Measurements from ENCODE around the gene CPEB3.

CPEB3 gene

GRCh38 chr10:92268748-92269147, 22.1 kb downstream of the CPEB3 start:
- Histone ChIP-seq H4K20me1 (ENCODE audit: insufficient read depth, low read length) (no peaks in the 10 kb centered on the region), H3K4me2 (ENCODE audit: low read length) (no peak overlapping the region), H2AFZ (ENCODE audit: low read length) (no peak overlapping the region), H3K9ac (ENCODE audit: low read length) (no peak overlapping the region), H3K79me2 (ENCODE audit: insufficient read depth, low read length) (no peaks in the 10 kb centered on the region), H3F3A (ENCODE audit: insufficient read depth, low read length) (no peaks in the 10 kb centered on the region), H3K27ac (ENCODE audit: low read depth, low read length, poor library complexity, severe bottlenecking) (no peak overlapping the region), H3K27me3 (ENCODE audit: insufficient read depth, low read length) (no peaks in the 10 kb centered on the region), H3K9me3 (ENCODE audit: low read length) (no peaks in the 10 kb centered on the region), H3K36me3 (ENCODE audit: insufficient read depth, low read length) (no peaks in the 10 kb centered on the region), H3K9me2 (ENCODE audit: low read depth, low read length) (no peaks in the 10 kb centered on the region), H3K4me1 (ENCODE audit: insufficient read depth, low read length, severe bottlenecking) (no peaks in the 10 kb centered on the region), H3K4me3 (ENCODE audit: low read depth, low read length, poor library complexity, severe bottlenecking) (no peak overlapping the region)
- TF ChIP-seq CTCF (IDR thresholded peaks at IDR 0.05; ENCODE audit: low read length): no peak

- Histone ChIP-seq H3K4me1 (ENCODE audit: insufficient read depth, low read length, severe bottlenecking) (no peaks in the 10 kb centered on the region), H4K20me1 (ENCODE audit: insufficient read depth, low read length) (no peaks in the 10 kb centered on the region), H3K9me2 (ENCODE audit: low read depth, low read length) (no peaks in the 10 kb centered on the region), H3K9ac (ENCODE audit: low read length) (no peak overlapping the region), H3K4me2 (ENCODE audit: low read length) (no peak overlapping the region), H3K79me2 (ENCODE audit: insufficient read depth, low read length) (no peaks in the 10 kb centered on the region), H2AFZ (ENCODE audit: low read length) (no peak overlapping the region), H3F3A (ENCODE audit: insufficient read depth, low read length) (no peaks in the 10 kb centered on the region), H3K36me3 (ENCODE audit: insufficient read depth, low read length) (no peaks in the 10 kb centered on the region), H3K27ac (ENCODE audit: low read depth, low read length, poor library complexity, severe bottlenecking) (no peak overlapping the region), H3K27me3 (ENCODE audit: insufficient read depth, low read length) (no peaks in the 10 kb centered on the region), H3K4me3 (ENCODE audit: low read depth, low read length, poor library complexity, severe bottlenecking) (no peak overlapping the region), H3K9me3 (ENCODE audit: low read length) (no peaks in the 10 kb centered on the region)
- TF ChIP-seq EZH2 (IDR thresholded peaks at IDR 0.05; ENCODE audit: borderline replicate concordance, low read length) (no peak), CTCF (IDR thresholded peaks at IDR 0.05; ENCODE audit: low read length) (no peak)
Measured at GRCh38 chr10:92267343-92267742, 23.5 kb downstream of the CPEB3 start.

DNA sequence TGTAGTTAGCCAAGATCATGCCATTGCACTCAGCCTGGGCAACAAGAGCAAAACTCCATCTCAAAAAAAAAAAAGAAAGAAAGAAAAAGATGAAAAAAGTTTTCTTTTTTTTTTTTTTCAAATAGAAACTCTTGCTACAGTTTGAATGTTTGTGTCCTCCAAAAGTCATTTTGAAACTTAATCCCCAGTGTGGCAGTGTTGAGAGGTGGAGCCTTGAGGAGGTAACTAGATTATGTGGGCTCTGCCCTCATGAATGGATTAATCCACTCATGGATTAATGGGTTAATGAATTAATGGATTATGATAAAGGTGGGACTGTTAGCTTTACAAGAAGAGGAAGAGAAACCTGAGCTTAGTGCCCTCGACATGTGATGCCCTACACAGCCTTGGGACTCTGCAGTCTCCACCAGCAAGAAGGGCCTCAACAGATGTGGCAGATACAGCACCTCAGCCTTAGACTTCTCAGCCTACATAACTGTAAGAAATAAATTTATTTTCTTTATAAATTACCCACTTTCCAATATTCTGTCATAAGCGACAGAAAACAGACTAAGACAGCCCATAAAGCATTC, 25.1 kb downstream of the CPEB3 start:
- H3K27me3 ChIP-seq (ENCODE audit: insufficient read depth, low read length): no peaks in the 10 kb centered on the region
- H3K4me2 ChIP-seq (ENCODE audit: low read length): no peak overlapping the region
- TF ChIP-seq CTCF (IDR thresholded peaks at IDR 0.05; ENCODE audit: low read length) (no peak), EZH2 (IDR thresholded peaks at IDR 0.05; ENCODE audit: borderline replicate concordance, low read length) (no peak)

More for the DNA sequence above, 25.1 kb downstream of the CPEB3 start:
- H3K9me3 ChIP-seq (ENCODE audit: low read length): no peaks in the 10 kb centered on the region
- no peaks in the 10 kb centered on the region for H3F3A ChIP-seq (ENCODE audit: insufficient read depth, low read length)
- no peak overlapping the region for H3K4me3 ChIP-seq (ENCODE audit: low read depth, low read length, poor library complexity, severe bottlenecking)
- H3K27ac ChIP-seq (ENCODE audit: low read depth, low read length, poor library complexity, severe bottlenecking): no peak overlapping the region
- H3K9ac ChIP-seq (ENCODE audit: low read length): no peak overlapping the region
- no peaks in the 10 kb centered on the region for H4K20me1 ChIP-seq (ENCODE audit: insufficient read depth, low read length)
- H2AFZ ChIP-seq (ENCODE audit: low read length): no peak overlapping the region
- H3K79me2 ChIP-seq (ENCODE audit: insufficient read depth, low read length): no peaks in the 10 kb centered on the region
- no peaks in the 10 kb centered on the region for H3K4me1 ChIP-seq (ENCODE audit: insufficient read depth, low read length, severe bottlenecking)
- no peaks in the 10 kb centered on the region for H3K36me3 ChIP-seq (ENCODE audit: insufficient read depth, low read length)
- no peaks in the 10 kb centered on the region for H3K9me2 ChIP-seq (ENCODE audit: low read depth, low read length)
